Gastrocnemius medialis (tissue), 4 donors: Measurements from ENCODE around the gene RNASET2. TPM values are rescaled to one million over a fixed set of nuclear protein-coding genes. Genes with fewer than 3 reads are reported as not detected.

Experiments used
- ATAC-seq, 2 donors: fragments of 150-250 bp; one replicate each; pipeline ENCODE4 v1.9.1; 2016
- DNase-seq, 2 donors: peaks; one replicate each; pipeline ENCODE4 v3.0.0-alpha.2; 2019
- H3K27ac ChIP-seq, 4 donors: fragments of 200-600 bp; sonication (generic); 1 replicate in 1 of 4; 2 replicates in 3 of 4; pipeline ENCODE4 v1.5.1; 2016 to 2018; ENCODE audit warnings: mild to moderate bottlenecking in 2 of 4, moderate library complexity in 1 of 4
- H3K27me3 ChIP-seq, 3 donors: fragments of 200-600 bp; sonication (generic) in 2 of 3; 1 replicate in 1 of 3; 2 replicates in 2 of 3; pipeline versions ENCODE4 v1.5.1 to v1.6.0; 2016 to 2019; ENCODE audit warnings: mild to moderate bottlenecking in 1 of 3, moderate library complexity in 1 of 3
- H3K36me3 ChIP-seq, 2 donors: fragments of 200-600 bp; sonication (generic) in 1 of 2; one replicate each; pipeline ENCODE4 v1.5.1; 2017 to 2018
- H3K4me1 ChIP-seq, 2 donors: fragments of 200-600 bp; sonication (generic) in 1 of 2; one replicate each; pipeline ENCODE4 v1.5.1; 2016 to 2017; ENCODE audit warnings: mild to moderate bottlenecking in 2 of 2
- H3K4me3 ChIP-seq, 4 donors: fragments of 200-600 bp; sonication (generic) in 3 of 4; 1 replicate in 1 of 4; 2 replicates in 3 of 4; pipeline ENCODE4 v1.5.1; 2016 to 2019; ENCODE audit warnings: mild to moderate bottlenecking in 2 of 4
- H3K9me3 ChIP-seq, 3 donors: fragments of 200-600 bp; sonication (generic) in 2 of 3; 1 replicate in 1 of 3; 2 replicates in 2 of 3; pipeline ENCODE4 v1.5.1; 2016 to 2019
- CTCF ChIP-seq, 5 experiments: fragments of 450-650 bp in 3 of 5; fragments of 200-600 bp in 2 of 5; sonication (generic) in 2 of 5; IDR thresholded peaks in 4 of 5; conservative IDR thresholded peaks in 1 of 5; 1 replicate in 4 of 5; 2 replicates in 1 of 5; pipeline ENCODE4 v1.5.1; 2016 to 2019; ENCODE audit warnings: antibody characterized with exemption in 5 of 5, mild to moderate bottlenecking in 3 of 5, moderate library complexity in 3 of 5
- POLR2A ChIP-seq, 2 donors: fragments of 450-650 bp; IDR thresholded peaks; one replicate each; pipeline ENCODE4 v1.6.1; 2017; ENCODE audit warnings: antibody characterized with exemption in 2 of 2, mild to moderate bottlenecking in 2 of 2, moderate library complexity in 2 of 2
- in situ Hi-C, 4 donors: fragments of 200-750 bp; cut with MboI; loops; one replicate each; pipeline versions ENCODE4 v1.15.0 to v1.8.0; 2017; ENCODE audit warnings: low sequenced_read_pairs in 4 of 4
- intact Hi-C: fragments of 100-400 bp; cut with DNase I; formaldehyde crosslinking; loops from one replicate; pipeline ENCODE4 v1.15.1; 2023; ENCODE audit warnings: low total_unique reads
- total RNA-seq, 4 donors: library from RNA; depleted of rRNA; stranded (reverse); fragments of >200 nt; gene quantifications; one replicate each; pipeline versions ENCODE4 v1.1.0 to v1.2.3, GENCODE V29; 2016

The RNASET2 gene
- total RNA-seq, 4 donors from 2014 or later, result 4.9 to 9.6 (median 6.5) TPM

- no peaks in the 10 kb centered on the region for H3K9me3 ChIP-seq
- TF ChIP-seq POLR2A (IDR thresholded peaks at IDR 0.05) (no peak), CTCF (IDR thresholded peaks at IDR 0.05 in 4 of 5, conservative IDR thresholded peaks at IDR 0.05 in 1 of 5) (no peak)
- H3K27me3 ChIP-seq, result peaks cover 0 to 15% (median 8%) of the 10 kb centered on the region in 3 donors
- DNase-seq (no peak), ATAC-seq (no peak)
- H3K4me1 ChIP-seq, result no peaks in the 10 kb centered on the region
- H3K4me3 ChIP-seq, result no peak overlapping the region
- no peaks in the 10 kb centered on the region for H3K36me3 ChIP-seq
- H3K27ac ChIP-seq, result no peak overlapping the region
- intact Hi-C loops, result no loop called here
- in situ Hi-C loops, result no loop called here
These were observed 51.3 kb downstream of the RNASET2 start for GRCh38 chr6:166905013-166905412.

DNA sequence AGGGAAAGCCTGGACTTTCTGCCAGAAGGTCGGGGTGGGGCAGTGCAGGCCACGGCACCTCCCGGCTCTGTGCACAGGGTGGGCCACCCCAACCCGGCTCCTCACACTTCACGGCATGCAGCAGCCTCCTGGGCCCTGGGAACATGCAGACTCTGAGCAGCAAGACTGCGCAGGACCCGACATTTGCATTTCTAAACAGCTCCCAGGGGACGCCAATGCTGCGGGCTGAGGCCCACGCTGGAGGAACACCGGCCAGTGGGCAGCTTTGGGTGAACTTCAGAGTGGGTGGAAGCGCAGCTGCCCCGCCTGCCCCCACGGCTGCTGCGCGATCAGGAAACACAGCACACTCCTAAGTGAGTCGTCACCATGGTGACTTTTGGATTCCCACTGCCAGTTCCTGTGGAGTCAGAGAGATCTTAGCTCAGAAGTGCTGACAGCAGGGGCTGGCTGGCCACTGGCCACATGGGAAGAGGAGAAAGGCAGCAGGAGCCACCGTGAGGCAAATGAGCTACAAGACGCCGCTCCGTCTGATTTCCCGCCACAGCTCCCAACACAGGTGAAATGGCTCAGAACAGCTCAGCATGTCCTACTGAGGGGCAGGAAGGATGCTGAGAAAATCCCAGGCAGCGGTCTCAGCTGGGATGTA lies 52.1 kb downstream of the RNASET2 start:
- Histone ChIP-seq H3K4me1 (no peaks in the 10 kb centered on the region), H3K27ac (no peak overlapping the region), H3K9me3 (no peaks in the 10 kb centered on the region), H3K4me3 (no peak overlapping the region), H3K36me3 (no peaks in the 10 kb centered on the region), H3K27me3 (peaks cover 0 to 15% (median 8%) of the 10 kb centered on the region in 3 donors)
- intact Hi-C loops (no loop called here), in situ Hi-C loops (no loop called here)
- no peak for DNase-seq
- ATAC-seq, result no peak
- TF ChIP-seq POLR2A (IDR thresholded peaks at IDR 0.05) (no peak), CTCF (IDR thresholded peaks at IDR 0.05 in 4 of 5, conservative IDR thresholded peaks at IDR 0.05 in 1 of 5) (no peak)

- H3K4me3 ChIP-seq, result no peak overlapping the region
- in situ Hi-C loops, result no loop called here
- no peak for DNase-seq
- H3K36me3 ChIP-seq, result no peaks in the 10 kb centered on the region
- no peak for TF ChIP-seq POLR2A (IDR thresholded peaks at IDR 0.05)
- no peak for TF ChIP-seq CTCF (IDR thresholded peaks at IDR 0.05 in 4 of 5, conservative IDR thresholded peaks at IDR 0.05 in 1 of 5)
- H3K9me3 ChIP-seq, result no peaks in the 10 kb centered on the region
- intact Hi-C loops, result no loop called here
- no peak for ATAC-seq
- H3K4me1 ChIP-seq, result no peaks in the 10 kb centered on the region
- no peak overlapping the region for H3K27ac ChIP-seq
- peaks cover 0 to 15% (median 8%) of the 10 kb centered on the region in 3 donors for H3K27me3 ChIP-seq
These were observed 52.9 kb downstream of the RNASET2 start for GRCh38 chr6:166903500-166903899.

GRCh38 chr6:166903027-166903426 lies 53.3 kb downstream of the RNASET2 start:
- Histone ChIP-seq H3K27me3 (peaks cover 0 to 15% (median 8%) of the 10 kb centered on the region in 3 donors), H3K27ac (no peak overlapping the region)
- intact Hi-C loops, result no loop called here

More at GRCh38 chr6:166903027-166903426, 53.3 kb downstream of the RNASET2 start:
- H3K36me3 ChIP-seq, result no peaks in the 10 kb centered on the region
- no peaks in the 10 kb centered on the region for H3K9me3 ChIP-seq
- TF ChIP-seq POLR2A (IDR thresholded peaks at IDR 0.05) (no peak), CTCF (IDR thresholded peaks at IDR 0.05 in 4 of 5, conservative IDR thresholded peaks at IDR 0.05 in 1 of 5) (no peak)
- in situ Hi-C loops, result no loop called here
- no peak for DNase-seq
- ATAC-seq, result no peak
- no peaks in the 10 kb centered on the region for H3K4me1 ChIP-seq
- no peak overlapping the region for H3K4me3 ChIP-seq
